GM18867 (cell line): ENCODE results near the gene PPFIBP1.

ENCODE experiments used
- ATAC-seq: cut with Tn5 transposase; IDR thresholded peaks from one replicate; pipeline ENCODE4 v1.9.1; 2021; ENCODE audit warnings: mild to moderate bottlenecking, moderate library complexity; ENCODE audit not compliant: unreplicated experiment

PPFIBP1 gene

GRCh38 chr12:27511723-27512045 lies 12.3 kb upstream of the PPFIBP1 start:
- ATAC-seq, result no peak

- ATAC-seq, result no peak
These were observed 10.7 kb upstream of the PPFIBP1 start for GRCh38 chr12:27513155-27513824.

- no peak for ATAC-seq
These were observed 8.3 kb upstream of the PPFIBP1 start for GRCh38 chr12:27515671-27516070.

GRCh38 chr12:27516625-27517024 lies 7.4 kb upstream of the PPFIBP1 start:
- no peak for ATAC-seq

- ATAC-seq, result no peak
These were observed 6.5 kb upstream of the PPFIBP1 start for GRCh38 chr12:27517546-27517945.

GRCh38 chr12:27517961-27518665 lies 5.9 kb upstream of the PPFIBP1 start:
- no peak for ATAC-seq

GRCh38 chr12:27521066-27521465 lies 2.9 kb upstream of the PPFIBP1 start:
- no peak for ATAC-seq

- ATAC-seq, result no peak
These were observed 2.0 kb upstream of the PPFIBP1 start for GRCh38 chr12:27521981-27522380.

GRCh38 chr12:27523305-27523641 lies 733 bp upstream of the PPFIBP1 start:
- peak; percentile 11 for ATAC-seq

GRCh38 chr12:27524494-27524835 lies 459 bp downstream of the PPFIBP1 start:
- no peak for ATAC-seq

- no peak for ATAC-seq
These were observed 1.1 kb downstream of the PPFIBP1 start for GRCh38 chr12:27524839-27525753.

- no peak for ATAC-seq
These were observed 3.5 kb downstream of the PPFIBP1 start for GRCh38 chr12:27527512-27527911.

- ATAC-seq, result no peak
These were observed 4.8 kb downstream of the PPFIBP1 start for GRCh38 chr12:27528788-27529187.

- ATAC-seq, result no peak
These were observed 6.3 kb downstream of the PPFIBP1 start for GRCh38 chr12:27530157-27530922.

GRCh38 chr12:27531896-27532295 lies 7.9 kb downstream of the PPFIBP1 start:
- no peak for ATAC-seq

GRCh38 chr12:27534060-27534764 lies 10.2 kb downstream of the PPFIBP1 start:
- peak; percentile 60 for ATAC-seq

GRCh38 chr12:27534765-27535161 lies 10.8 kb downstream of the PPFIBP1 start:
- ATAC-seq, result peak; percentile 15

- ATAC-seq, result peak; percentile 42
These were observed 11.3 kb downstream of the PPFIBP1 start for GRCh38 chr12:27535318-27535717.

GRCh38 chr12:27537855-27538675 lies 14.1 kb downstream of the PPFIBP1 start:
- no peak for ATAC-seq

GRCh38 chr12:27539191-27539631 lies 15.2 kb downstream of the PPFIBP1 start:
- ATAC-seq, result no peak
